ENCODE data around the gene WNT8B. TPM values are rescaled to one million over a fixed set of nuclear protein-coding genes. Genes with fewer than 3 reads are reported as not detected.

Gene WNT8B
- not detected in 2 replicates for polyA plus RNA-seq (2011; rRNA removed)
- polyA minus RNA-seq (2011; rRNA and poly(A)+ RNA removed) = not detected in 2 replicates

- Histone ChIP-seq H3K4me3 (ENCODE audit: low read depth, low read length) (no peak within 1 kb of the TSS), H3K9me3 (ENCODE audit: control insufficient read depth, insufficient read depth, low read length) (no peaks in the 10 kb centered on the region), H3K27ac (ENCODE audit: low read depth, low read length) (no peak within 1 kb of the TSS), H3K27me3 (ENCODE audit: control insufficient read depth, insufficient read depth, low read length) (peaks cover 16% of the 10 kb centered on the region)
- no peak for DNase-seq (ENCODE audit: low read depth, low spot score)
- no peak for TF ChIP-seq CTCF (IDR thresholded peaks at IDR 0.05; ENCODE audit: low read depth, low read length)
- POLR2A ChIA-PET = no interaction called here
- CTCF ChIA-PET = no interaction called here
Measured at GRCh38 chr10:100462709-100463108, at the start of gene WNT8B. WNT8B (plus strand) TSS chr10:100463009; CDS start chr10:100463169, 160 bp downstream.

- ChIA-PET POLR2A (no interaction called here), CTCF (interaction anchor here (1.0 kb wide), 1 partner anchor 20 kb away, joined by 5 read pairs; no protein-coding TSS in a partner anchor)
- Histone ChIP-seq H3K9me3 (ENCODE audit: control insufficient read depth, insufficient read depth, low read length) (no peaks in the 10 kb centered on the region), H3K27ac (ENCODE audit: low read depth, low read length) (no peak overlapping the region), H3K4me3 (ENCODE audit: low read depth, low read length) (no peak overlapping the region), H3K27me3 (ENCODE audit: control insufficient read depth, insufficient read depth, low read length) (peaks cover 13% of the 10 kb centered on the region)
- no peak for DNase-seq (ENCODE audit: low read depth, low spot score)
- no peak for TF ChIP-seq CTCF (IDR thresholded peaks at IDR 0.05; ENCODE audit: low read depth, low read length)
Measured at GRCh38 chr10:100413173-100413572, 49.6 kb upstream of the WNT8B start.

- Histone ChIP-seq H3K27me3 (ENCODE audit: control insufficient read depth, insufficient read depth, low read length) (peaks cover 21% of the 10 kb centered on the region), H3K4me3 (ENCODE audit: low read depth, low read length) (no peak overlapping the region), H3K27ac (ENCODE audit: low read depth, low read length) (no peak overlapping the region), H3K9me3 (ENCODE audit: control insufficient read depth, insufficient read depth, low read length) (no peaks in the 10 kb centered on the region)
- POLR2A ChIA-PET = no interaction called here
- no peak for DNase-seq (ENCODE audit: low read depth, low spot score)
- CTCF ChIA-PET = interaction anchor here (1.7 kb wide), 1 partner anchor 13 kb away, joined by 5 read pairs; no protein-coding TSS in a partner anchor
- no peak for TF ChIP-seq CTCF (IDR thresholded peaks at IDR 0.05; ENCODE audit: low read depth, low read length)
Measured at GRCh38 chr10:100419911-100420449, 42.8 kb upstream of the WNT8B start.

- no peaks in the 10 kb centered on the region for H3K9me3 ChIP-seq (ENCODE audit: control insufficient read depth, insufficient read depth, low read length)
- ChIA-PET CTCF (interaction anchor here (1.0 to 7.4 kb wide), 2 partner anchors 84 to 88 kb away, joined by 4 to 381 read pairs; partner anchors contain the start of gene SCD), POLR2A (no interaction called here)
- no peak for DNase-seq (ENCODE audit: low read depth, low spot score)
- peaks cover 3% of the 10 kb centered on the region for H3K27me3 ChIP-seq (ENCODE audit: control insufficient read depth, insufficient read depth, low read length)
- H3K4me3 ChIP-seq (ENCODE audit: low read depth, low read length) = no peak overlapping the region
- TF ChIP-seq CTCF (IDR thresholded peaks at IDR 0.05; ENCODE audit: low read depth, low read length) = no peak
- no peak overlapping the region for H3K27ac ChIP-seq (ENCODE audit: low read depth, low read length)
Measured at GRCh38 chr10:100427374-100427773, 35.4 kb upstream of the WNT8B start.

Data from AG04450 (cell line).